ENCODE measurements around the gene RIPPLY2. TPM values are rescaled to one million over a fixed set of nuclear protein-coding genes. Genes with fewer than 3 reads are reported as not detected.

Gene RIPPLY2
- polyA plus RNA-seq, 3 donors, result not detected

DNA sequence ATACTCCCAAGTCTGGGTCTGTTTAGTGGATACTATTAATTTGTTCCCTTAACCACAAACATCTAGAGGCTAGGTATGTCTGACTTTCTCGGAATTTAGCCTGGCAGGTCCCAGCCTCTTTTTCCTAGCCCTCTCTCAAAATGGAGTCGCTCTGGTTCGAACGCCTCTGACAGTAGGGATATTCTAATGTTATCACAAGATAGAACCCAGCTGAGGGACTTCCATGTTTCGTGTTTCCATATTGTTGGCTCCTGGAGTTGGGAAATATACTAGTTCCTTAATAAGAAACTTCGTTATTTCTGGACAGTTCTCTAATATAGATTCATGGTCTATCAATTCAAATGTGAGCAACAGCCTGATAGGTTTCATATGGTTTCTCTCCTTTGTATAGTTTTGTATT lies 22.7 kb downstream of the RIPPLY2 start:
- Mint-ChIP-seq H3K4me1 (peaks cover 19% of the 10 kb centered on the region), H3K36me3 (peaks cover 29 to 45% of the 10 kb centered on the region in 2 donors), H3K27me3 (ENCODE audit: low read depth in 3 of 3) (no peaks in the 10 kb centered on the region), H3K9me3 (peaks cover 0 to 3% (median 0%) of the 10 kb centered on the region in 7 donors), H3K4me3 (no peak overlapping the region), H3K27ac (no peak overlapping the region)
- H3K9me3 ChIP-seq (replicated peaks in 1 of 2; ENCODE audit: control insufficient read depth in 1 of 2, insufficient read depth in 1 of 2, low read length in 2 of 2), result no peaks in the 10 kb centered on the region
- WGBS (ENCODE audit: insufficient coverage), result no CpG with 5 or more reads among the region's 6 CpGs
- intact Hi-C loops (cut with micrococcal nuclease), result no loop called here
- H2AFZ ChIP-seq (ENCODE audit: insufficient read depth, low read depth, low read length, poor library complexity, severe bottlenecking), result no peak overlapping the region
- H3K4me3 ChIP-seq (replicated peaks in 1 of 3; ENCODE audit: low read depth in 2 of 3, low read length in 3 of 3), result no peak overlapping the region
- no peak overlapping the region for H3K27ac ChIP-seq (ENCODE audit: low read depth in 1 of 2, low read length in 2 of 2)
- H3K79me2 ChIP-seq (ENCODE audit: insufficient read depth, low read length), result peaks cover 96% of the 10 kb centered on the region
- no peaks in the 10 kb centered on the region for H3K27me3 ChIP-seq (ENCODE audit: control insufficient read depth in 2 of 2, insufficient read depth in 2 of 2, low read length in 2 of 2)
- TF ChIP-seq, protein P1, sequence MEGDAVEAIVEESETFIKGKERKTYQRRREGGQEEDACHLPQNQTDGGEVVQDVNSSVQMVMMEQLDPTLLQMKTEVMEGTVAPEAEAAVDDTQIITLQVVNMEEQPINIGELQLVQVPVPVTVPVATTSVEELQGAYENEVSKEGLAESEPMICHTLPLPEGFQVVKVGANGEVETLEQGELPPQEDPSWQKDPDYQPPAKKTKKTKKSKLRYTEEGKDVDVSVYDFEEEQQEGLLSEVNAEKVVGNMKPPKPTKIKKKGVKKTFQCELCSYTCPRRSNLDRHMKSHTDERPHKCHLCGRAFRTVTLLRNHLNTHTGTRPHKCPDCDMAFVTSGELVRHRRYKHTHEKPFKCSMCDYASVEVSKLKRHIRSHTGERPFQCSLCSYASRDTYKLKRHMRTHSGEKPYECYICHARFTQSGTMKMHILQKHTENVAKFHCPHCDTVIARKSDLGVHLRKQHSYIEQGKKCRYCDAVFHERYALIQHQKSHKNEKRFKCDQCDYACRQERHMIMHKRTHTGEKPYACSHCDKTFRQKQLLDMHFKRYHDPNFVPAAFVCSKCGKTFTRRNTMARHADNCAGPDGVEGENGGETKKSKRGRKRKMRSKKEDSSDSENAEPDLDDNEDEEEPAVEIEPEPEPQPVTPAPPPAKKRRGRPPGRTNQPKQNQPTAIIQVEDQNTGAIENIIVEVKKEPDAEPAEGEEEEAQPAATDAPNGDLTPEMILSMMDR (IDR thresholded peaks at IDR 0.05), result no peak
- no peak overlapping the region for H3K4me2 ChIP-seq (replicated peaks; ENCODE audit: extremely low read depth, low read length, poor library complexity, severe bottlenecking)
- peaks cover 0 to 34% of the 10 kb centered on the region in 2 donors for H3K36me3 ChIP-seq (replicated peaks in 1 of 2; ENCODE audit: control insufficient read depth in 1 of 2, insufficient read depth in 2 of 2, low read length in 2 of 2)
- no peak overlapping the region for H3K9ac ChIP-seq (ENCODE audit: insufficient read depth, low read length, poor library complexity, severe bottlenecking)
- peaks cover 99% of the 10 kb centered on the region for H4K20me1 ChIP-seq (ENCODE audit: insufficient read depth, low read length)
- no peak for DNase-seq
- peaks cover 5 to 7% of the 10 kb centered on the region in 2 donors for H3K4me1 ChIP-seq (ENCODE audit: control insufficient read depth in 1 of 2, insufficient read depth in 2 of 2, low read length in 2 of 2)

DNA sequence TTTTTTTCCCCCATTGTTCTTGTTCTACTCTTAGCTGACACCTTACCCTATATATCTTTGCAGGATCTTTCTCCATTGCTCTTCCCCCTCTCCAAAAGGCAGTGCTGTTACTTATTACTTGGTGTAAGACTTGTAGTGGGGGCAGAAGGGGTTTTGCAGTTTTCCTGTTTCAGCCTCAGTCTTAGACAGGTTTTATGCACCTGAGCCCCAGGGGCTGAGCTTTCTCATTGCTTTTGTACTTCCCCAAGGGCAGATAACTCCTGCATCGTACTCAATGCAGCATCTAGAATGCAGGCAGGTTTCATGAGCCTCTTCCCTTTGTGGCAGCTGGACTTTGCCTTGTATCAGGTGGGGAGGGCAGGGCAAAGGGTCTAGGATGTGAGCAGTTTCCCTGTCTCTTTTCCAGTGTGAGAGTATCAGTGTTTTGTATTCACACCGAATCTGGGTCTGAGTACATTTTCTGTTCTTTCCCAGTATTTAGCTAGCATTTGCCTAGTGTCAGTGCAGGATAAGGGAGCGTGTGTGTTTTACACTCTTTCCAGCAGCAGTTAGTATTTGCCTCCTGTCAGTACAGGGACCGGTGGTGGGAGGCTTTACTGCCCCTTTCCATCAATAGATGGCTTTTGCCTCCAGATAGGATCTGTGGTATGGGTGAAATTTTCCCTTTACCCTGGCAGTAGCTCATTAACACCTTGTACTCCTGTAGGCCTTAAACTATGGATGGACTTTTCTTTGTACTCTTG lies 25.9 kb downstream of the RIPPLY2 start:
- WGBS (ENCODE audit: insufficient coverage), result no CpG with 5 or more reads among the region's 4 CpGs
- no peak overlapping the region for H3K4me3 ChIP-seq (replicated peaks in 1 of 3; ENCODE audit: low read depth in 2 of 3, low read length in 3 of 3)
- no peaks in the 10 kb centered on the region for H3K4me1 ChIP-seq (ENCODE audit: control insufficient read depth in 1 of 2, insufficient read depth in 2 of 2, low read length in 2 of 2)
- Mint-ChIP-seq H3K4me1 (peaks cover 13% of the 10 kb centered on the region), H3K27ac (peak overlapping the region in 2 of 7 donors; percentile 59 to 63), H3K36me3 (peaks cover 24 to 39% of the 10 kb centered on the region in 2 donors), H3K9me3 (peaks cover 0 to 3% (median 0%) of the 10 kb centered on the region in 7 donors), H3K4me3 (no peak overlapping the region), H3K27me3 (ENCODE audit: low read depth in 3 of 3) (no peaks in the 10 kb centered on the region)
- no peaks in the 10 kb centered on the region for H3K27me3 ChIP-seq (ENCODE audit: control insufficient read depth in 2 of 2, insufficient read depth in 2 of 2, low read length in 2 of 2)
- no peak overlapping the region for H3K27ac ChIP-seq (ENCODE audit: low read depth in 1 of 2, low read length in 2 of 2)
- no peak overlapping the region for H2AFZ ChIP-seq (ENCODE audit: insufficient read depth, low read depth, low read length, poor library complexity, severe bottlenecking)
- TF ChIP-seq, protein P1 (IDR thresholded peaks at IDR 0.05), result no peak
- peaks cover 0 to 35% of the 10 kb centered on the region in 2 donors for H3K36me3 ChIP-seq (replicated peaks in 1 of 2; ENCODE audit: control insufficient read depth in 1 of 2, insufficient read depth in 2 of 2, low read length in 2 of 2)
- H3K79me2 ChIP-seq (ENCODE audit: insufficient read depth, low read length), result peaks cover 98% of the 10 kb centered on the region
- no peak overlapping the region for H3K4me2 ChIP-seq (replicated peaks; ENCODE audit: extremely low read depth, low read length, poor library complexity, severe bottlenecking)
- H3K9ac ChIP-seq (ENCODE audit: insufficient read depth, low read length, poor library complexity, severe bottlenecking), result no peak overlapping the region
- H3K9me3 ChIP-seq (replicated peaks in 1 of 2; ENCODE audit: control insufficient read depth in 1 of 2, insufficient read depth in 1 of 2, low read length in 2 of 2), result no peaks in the 10 kb centered on the region
- intact Hi-C loops (cut with micrococcal nuclease), result no loop called here
- H4K20me1 ChIP-seq (ENCODE audit: insufficient read depth, low read length), result peaks cover 100% of the 10 kb centered on the region
- no peak for DNase-seq
